Smooth muscle cell (in vitro differentiated cells): ENCODE results near the gene COL5A2. TPM values are rescaled to one million over a fixed set of nuclear protein-coding genes. Genes with fewer than 3 reads are reported as not detected.
A peak's percentile ranks its signal among the peaks of the same experiment; 100 is the strongest.

Source experiments
- DNase-seq: peaks from one replicate; lab custom pipeline; 2025; ENCODE audit not compliant: unreplicated experiment; lab: John Stamatoyannopoulos, UW
- H2AFZ ChIP-seq: fragments of 200-600 bp; sonication (generic); 2 replicates; pipeline ENCODE4 v1.6.0; 2016; ENCODE audit warnings: antibody characterized with exemption, low read depth, mild to moderate bottlenecking
- H3F3A ChIP-seq: fragments of 200-600 bp; sonication (generic); 2 replicates; pipeline ENCODE4 v1.6.0; 2017; ENCODE audit warnings: antibody characterized with exemption, low read depth
- H3K27ac ChIP-seq: fragments of 200-600 bp; sonication (generic); 2 replicates; pipeline ENCODE4 v1.5.1; 2016; ENCODE audit warnings: low read depth, mild to moderate bottlenecking
- H3K27me3 ChIP-seq: fragments of 200-600 bp; sonication (generic); 2 replicates; pipeline ENCODE4 v1.6.1; 2016; ENCODE audit warnings: low read depth, mild to moderate bottlenecking
- H3K36me3 ChIP-seq: fragments of 200-600 bp; sonication (generic); 2 replicates; pipeline ENCODE4 v1.5.1; 2016; ENCODE audit warnings: low read depth
- H3K4me1 ChIP-seq: fragments of 200-600 bp; sonication (generic); 2 replicates; pipeline ENCODE4 v1.5.1; 2016; ENCODE audit warnings: low read depth
- H3K4me2 ChIP-seq: fragments of 200-600 bp; sonication (generic); 2 replicates; pipeline ENCODE4 v1.6.0; 2016; ENCODE audit warnings: mild to moderate bottlenecking
- H3K4me3 ChIP-seq: fragments of 200-600 bp; sonication (generic); 2 replicates; pipeline ENCODE4 v1.5.1; 2016; ENCODE audit warnings: mild to moderate bottlenecking
- H3K79me2 ChIP-seq: fragments of 200-600 bp; sonication (generic); 2 replicates; pipeline ENCODE4 v1.6.0; 2016; ENCODE audit warnings: low read depth, mild to moderate bottlenecking
- H3K9ac ChIP-seq: fragments of 200-600 bp; sonication (generic); 2 replicates; pipeline ENCODE4 v1.6.0; 2016; ENCODE audit warnings: low read depth
- H3K9me3 ChIP-seq: fragments of 200-600 bp; sonication (generic); replicated peaks from 2 replicates; pipeline ENCODE4 v1.5.1; 2016; ENCODE audit warnings: low read depth
- H4K20me1 ChIP-seq: fragments of 200-600 bp; sonication (generic); 2 replicates; pipeline ENCODE4 v1.6.0; 2016; ENCODE audit warnings: low read depth
- CTCF ChIP-seq: fragments of 200-600 bp; sonication (generic); IDR thresholded peaks from 2 replicates; pipeline ENCODE4 v1.5.1; 2017; ENCODE audit warnings: borderline replicate concordance, mild to moderate bottlenecking, antibody characterized with exemption; ENCODE audit not compliant: insufficient read depth, poor library complexity, severe bottlenecking
- WGBS: methylation state at CpG from one replicate; pipeline ENCODE4 v1.1.7; 2016; ENCODE audit warnings: low lambda C conversion rate; 5-methylcytosine and 5-hydroxymethylcytosine counted together
- polyA plus RNA-seq: library from polyadenylated mRNA; unstranded; fragments of >200 nt; fragmentation: Nextera tagmentation; extraction: Ambion mirVana; gene quantifications from 2 replicates; pipeline ENCODE4 v1.2.1, GENCODE V29; 2016
- total RNA-seq: library from RNA; depleted of rRNA; stranded (reverse); fragments of >200 nt; gene quantifications from 2 replicates; pipeline ENCODE4 v1.2.3, GENCODE V29; 2014

The COL5A2 gene
- total and polyA plus RNA-seq, 2 experiments from 2014 or later = 364 to 697 TPM

GRCh38 chr2:189164746-189165145 lies 14.8 kb downstream of the COL5A2 start:
- Histone ChIP-seq H3K4me2 (peak overlapping the region; percentile 77), H3K9ac (no peak overlapping the region), H3K4me3 (peak overlapping the region; percentile 8), H3K27me3 (no peaks in the 10 kb centered on the region), H3K4me1 (peaks cover 40% of the 10 kb centered on the region), H2AFZ (no peak overlapping the region), H3K27ac (peak overlapping the region; percentile 84), H3K79me2 (peaks cover 100% of the 10 kb centered on the region), H3F3A (peaks cover 33% of the 10 kb centered on the region), H3K9me3 (no peaks in the 10 kb centered on the region), H3K36me3 (no peaks in the 10 kb centered on the region), H4K20me1 (peaks cover 97% of the 10 kb centered on the region)
- TF ChIP-seq CTCF = no peak
- no peak for DNase-seq
- WGBS = 0% methylated on average over 1 of the region's 1 CpG

- peak overlapping the region; percentile 84 for H3K27ac ChIP-seq
- no peaks in the 10 kb centered on the region for H3K36me3 ChIP-seq
- H3K4me2 ChIP-seq = peak overlapping the region; percentile 77
- no peaks in the 10 kb centered on the region for H3K9me3 ChIP-seq
- peak overlapping the region; percentile 8 for H3K4me3 ChIP-seq
- no peak for TF ChIP-seq CTCF
- WGBS = 12% methylated on average over 3 of the region's 3 CpGs
- no peak overlapping the region for H2AFZ ChIP-seq
- peak overlapping the region; percentile 2 for H3K9ac ChIP-seq
- peaks cover 97% of the 10 kb centered on the region for H4K20me1 ChIP-seq
- H3F3A ChIP-seq = peaks cover 33% of the 10 kb centered on the region
- H3K27me3 ChIP-seq = no peaks in the 10 kb centered on the region
- DNase-seq = no peak
- H3K4me1 ChIP-seq = peaks cover 34% of the 10 kb centered on the region
- H3K79me2 ChIP-seq = peaks cover 100% of the 10 kb centered on the region
These were observed 15.7 kb downstream of the COL5A2 start for GRCh38 chr2:189163889-189164288.

- Histone ChIP-seq H3K79me2 (peaks cover 100% of the 10 kb centered on the region), H3K9me3 (no peaks in the 10 kb centered on the region), H3K27ac (peak overlapping the region; percentile 84), H3K4me2 (peak overlapping the region; percentile 77), H3F3A (peaks cover 33% of the 10 kb centered on the region), H2AFZ (no peak overlapping the region), H4K20me1 (peaks cover 97% of the 10 kb centered on the region), H3K9ac (no peak overlapping the region), H3K4me3 (no peak overlapping the region), H3K4me1 (peaks cover 36% of the 10 kb centered on the region), H3K27me3 (no peaks in the 10 kb centered on the region), H3K36me3 (no peaks in the 10 kb centered on the region)
- TF ChIP-seq CTCF = no peak
- no peak for DNase-seq
These were observed 17.0 kb downstream of the COL5A2 start for GRCh38 chr2:189162566-189162965.

- H3K9me3 ChIP-seq = no peaks in the 10 kb centered on the region
- H3K27me3 ChIP-seq = no peaks in the 10 kb centered on the region
- TF ChIP-seq CTCF = no peak
- H3K79me2 ChIP-seq = peaks cover 100% of the 10 kb centered on the region
- peak overlapping the region; percentile 84 for H3K27ac ChIP-seq
- H2AFZ ChIP-seq = no peak overlapping the region
- no peak overlapping the region for H3K4me3 ChIP-seq
- no peak overlapping the region for H3K9ac ChIP-seq
- peak overlapping the region; percentile 77 for H3K4me2 ChIP-seq
- peaks cover 97% of the 10 kb centered on the region for H4K20me1 ChIP-seq
- 85% methylated on average over 3 of the region's 3 CpGs for WGBS
- H3K36me3 ChIP-seq = no peaks in the 10 kb centered on the region
- no peak for DNase-seq
- H3K4me1 ChIP-seq = peaks cover 36% of the 10 kb centered on the region
- peaks cover 30% of the 10 kb centered on the region for H3F3A ChIP-seq
These were observed 17.7 kb downstream of the COL5A2 start for GRCh38 chr2:189161894-189162293.
